ENCODE data around the gene KRT28.
"Not testable (repeated sequence)": the region's sequence is repeated elsewhere in the genome, so short reads cannot be mapped to it uniquely, and the experiment has no call there.

The KRT28 gene

GRCh38 chr17:40818733-40819527 is 19.2 kb upstream of the KRT28 start:
- DNase-seq = peak; percentile 70 to 96 (median 76)

DNA sequence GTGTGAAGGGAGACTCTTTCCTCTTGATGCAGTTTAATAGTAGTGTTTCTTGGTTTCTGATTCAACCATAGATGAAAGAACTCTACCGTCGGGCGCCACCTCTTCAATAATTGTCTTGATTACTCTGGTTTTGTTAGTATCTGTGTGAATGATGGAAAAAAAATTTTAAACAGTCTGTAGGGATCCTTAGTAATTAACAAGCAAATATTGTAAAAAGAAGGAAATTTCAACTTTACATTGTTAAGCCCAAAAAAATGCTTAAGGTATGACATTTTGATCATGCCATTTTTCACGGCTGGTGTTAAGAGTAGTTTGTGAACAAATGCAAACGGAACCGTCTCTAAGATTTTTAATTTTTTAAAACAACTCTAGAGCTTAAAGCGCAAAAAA is 18.6 kb upstream of the KRT28 start:
- no peak for DNase-seq

DNA sequence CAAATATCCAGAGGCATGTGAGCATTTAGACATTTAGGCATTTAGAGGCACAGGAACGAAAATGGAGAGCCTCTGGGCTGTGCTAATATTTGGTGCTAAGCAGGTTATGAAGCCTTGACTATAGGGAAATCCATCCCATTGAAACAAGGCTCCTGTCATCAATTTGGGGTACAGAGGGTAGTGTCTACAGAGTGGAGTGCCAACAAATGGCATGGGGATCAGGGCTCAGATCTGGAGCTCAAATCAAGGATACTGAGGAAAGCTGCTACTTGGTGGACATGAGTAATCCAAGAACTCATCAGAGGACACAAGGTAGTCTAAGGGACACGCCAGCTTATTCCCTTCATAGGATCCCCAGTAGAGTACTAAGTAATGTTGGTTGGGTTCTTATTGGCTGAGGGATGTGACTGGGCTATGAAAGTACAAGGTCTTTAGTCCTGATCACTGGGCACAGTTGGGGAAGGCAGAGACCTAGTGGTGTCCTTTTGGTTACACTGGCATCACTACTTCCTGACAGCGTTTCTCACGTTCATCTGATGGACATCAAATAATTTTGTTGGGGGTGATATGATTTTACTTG is 17.4 kb upstream of the KRT28 start:
- DNase-seq = no peak

- no peak for DNase-seq
These were observed 16.8 kb upstream of the KRT28 start for GRCh38 chr17:40816569-40816968.

DNA sequence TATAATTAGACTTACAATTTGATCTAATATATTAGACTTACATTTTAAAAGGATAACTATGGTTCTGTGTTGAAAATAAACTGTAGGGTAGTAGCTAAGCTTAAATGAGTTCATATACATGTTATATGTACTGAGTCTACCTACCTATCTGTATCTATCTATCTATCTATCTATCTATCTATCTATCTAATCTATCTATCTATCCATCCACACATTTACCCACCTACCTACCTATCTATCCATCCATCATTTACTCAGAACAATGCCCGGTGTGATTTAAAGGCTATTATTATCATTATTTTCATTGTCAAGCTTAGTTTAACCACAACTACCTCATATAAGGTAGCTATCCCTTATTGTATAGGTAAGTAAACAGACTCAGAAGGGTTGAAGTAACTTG is 15.6 kb upstream of the KRT28 start:
- DNase-seq = no peak

- not testable (repeated sequence) for DNase-seq
These were observed 14.9 kb upstream of the KRT28 start for GRCh38 chr17:40814657-40815056.

- DNase-seq = no peak
These were observed 14.0 kb upstream of the KRT28 start for GRCh38 chr17:40813804-40814203.

DNA sequence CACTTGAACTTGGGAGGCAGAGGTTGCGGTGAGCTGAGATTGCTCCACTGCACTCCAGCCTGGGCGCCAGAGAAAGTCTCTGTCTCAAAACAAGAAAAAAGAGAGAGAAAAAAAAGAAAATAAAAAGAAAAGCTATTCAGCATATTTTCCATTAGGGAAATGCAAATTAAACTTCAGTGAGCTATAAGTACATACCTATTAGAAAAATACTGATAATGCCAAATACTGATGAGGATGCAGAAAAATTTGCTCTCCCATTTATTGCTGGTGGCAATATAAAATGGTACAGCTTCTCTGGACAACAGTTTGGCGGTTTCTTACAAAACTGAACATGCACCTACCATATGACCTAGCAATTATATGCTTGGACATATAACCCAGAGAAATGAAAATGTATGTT is 12.9 kb upstream of the KRT28 start:
- no peak for DNase-seq

DNA sequence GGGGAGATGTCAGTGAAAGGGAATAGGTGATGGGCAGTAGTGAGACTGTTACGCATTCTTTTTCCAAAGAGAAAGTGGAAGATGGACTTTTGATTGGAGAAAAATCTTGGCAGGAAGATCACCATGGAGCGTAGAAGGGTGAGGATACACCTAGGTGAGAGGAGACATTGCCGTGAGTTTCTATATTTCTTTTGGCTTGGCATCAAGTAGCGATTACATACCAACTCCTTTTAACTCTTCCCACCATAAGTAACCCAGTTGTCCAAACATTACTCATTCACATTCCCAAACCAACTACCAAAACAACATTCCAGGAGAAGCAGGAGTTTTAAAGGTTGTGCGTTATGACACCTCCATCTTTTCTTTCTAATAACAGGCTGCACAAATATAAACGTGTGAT is 10.7 kb upstream of the KRT28 start:
- no peak for DNase-seq

- DNase-seq = no peak
These were observed 10.1 kb upstream of the KRT28 start for GRCh38 chr17:40809721-40810421.

DNA sequence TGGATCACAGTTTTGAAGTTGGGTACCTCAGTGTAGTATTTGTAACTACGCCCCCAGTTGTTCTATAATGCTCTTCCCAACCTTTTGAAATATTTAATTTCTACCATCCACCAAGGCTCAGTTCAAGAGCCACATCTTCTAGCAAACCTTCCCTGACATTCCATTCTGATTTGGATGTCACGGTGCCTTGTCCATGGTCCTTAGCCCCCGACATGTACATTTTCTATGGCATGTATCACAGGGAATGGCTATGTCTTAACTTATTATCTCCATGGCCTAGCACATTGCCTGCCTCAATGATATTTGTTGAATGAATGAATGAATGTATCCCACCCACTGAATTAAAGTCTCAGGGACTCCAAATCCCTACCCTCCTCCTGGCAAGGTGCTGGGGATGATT is 6.4 kb upstream of the KRT28 start:
- no peak for DNase-seq

GRCh38 chr17:40803617-40804082 is 3.9 kb upstream of the KRT28 start:
- DNase-seq = peak; percentile 33 to 70 (median 60)

DNA sequence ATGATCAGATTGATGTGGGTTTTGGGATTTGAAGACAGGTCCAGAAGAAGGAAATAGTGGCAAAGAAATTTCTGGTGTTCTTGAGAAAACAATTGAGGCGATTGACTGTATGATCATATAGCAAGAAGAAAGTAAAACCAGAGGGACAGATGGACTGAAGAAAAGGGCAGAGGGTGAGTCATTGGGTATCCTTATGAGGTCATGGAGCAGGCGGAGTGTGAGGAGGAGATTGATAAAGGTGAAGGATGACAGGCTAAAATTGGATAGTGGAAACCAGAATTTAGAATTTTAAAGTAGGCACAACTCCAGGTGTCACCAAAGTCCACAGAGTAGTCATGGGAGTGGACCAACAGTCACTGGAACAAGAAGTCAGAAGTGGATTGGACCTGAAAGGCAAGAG is 1.4 kb upstream of the KRT28 start:
- DNase-seq = no peak

DNA sequence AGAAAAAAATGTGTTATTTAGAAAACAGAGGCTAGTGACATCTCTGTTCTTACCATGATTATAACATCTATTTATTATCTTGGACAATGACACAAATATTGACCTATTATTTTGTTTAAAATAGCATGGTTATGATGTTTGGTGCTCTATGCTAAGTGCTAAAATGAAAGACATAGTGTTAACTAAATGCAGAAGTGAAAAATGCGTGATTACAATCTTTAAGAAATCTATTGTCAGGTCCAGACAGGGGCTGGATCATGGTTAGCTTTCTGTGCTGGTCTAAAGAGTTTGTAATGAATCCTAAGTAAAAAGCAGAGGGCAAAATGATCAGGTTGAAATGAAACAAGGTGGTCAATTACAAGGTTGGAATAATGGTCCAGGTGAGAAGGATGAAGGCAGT is 622 bp upstream of the KRT28 start:
- no peak for DNase-seq

DNA sequence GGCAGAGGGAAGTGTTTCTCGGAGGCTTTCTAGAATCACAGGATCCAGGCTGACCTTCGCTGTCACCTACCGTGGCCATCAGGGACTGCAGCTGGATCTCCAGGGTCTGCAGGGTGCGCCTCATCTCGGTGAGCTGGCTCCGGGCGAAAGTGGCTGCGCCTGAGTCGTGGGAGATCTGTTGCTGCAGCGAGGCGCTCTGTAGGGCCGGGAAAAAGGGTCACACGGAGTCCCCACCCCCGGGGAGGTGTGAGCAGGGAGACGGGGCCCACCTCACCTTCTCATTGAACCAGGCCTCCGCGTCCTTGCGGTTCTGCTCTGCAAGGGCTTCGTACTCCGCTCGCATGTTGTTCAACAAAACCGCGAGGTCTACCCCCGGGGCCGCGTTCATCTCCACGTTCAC is 2.9 kb downstream of the KRT28 start:
- no peak for DNase-seq

- no peak for DNase-seq
These were observed 4.6 kb downstream of the KRT28 start for GRCh38 chr17:40795019-40795667.

- no peak for DNase-seq
These were observed 5.3 kb downstream of the KRT28 start for GRCh38 chr17:40794466-40794865.

- no peak for DNase-seq
These were observed 5.9 kb downstream of the KRT28 start for GRCh38 chr17:40793832-40794231.

- peak in 1 of 5 experiments; percentile 5 for DNase-seq
These were observed 7.8 kb downstream of the KRT28 start for GRCh38 chr17:40791787-40792436.

DNA sequence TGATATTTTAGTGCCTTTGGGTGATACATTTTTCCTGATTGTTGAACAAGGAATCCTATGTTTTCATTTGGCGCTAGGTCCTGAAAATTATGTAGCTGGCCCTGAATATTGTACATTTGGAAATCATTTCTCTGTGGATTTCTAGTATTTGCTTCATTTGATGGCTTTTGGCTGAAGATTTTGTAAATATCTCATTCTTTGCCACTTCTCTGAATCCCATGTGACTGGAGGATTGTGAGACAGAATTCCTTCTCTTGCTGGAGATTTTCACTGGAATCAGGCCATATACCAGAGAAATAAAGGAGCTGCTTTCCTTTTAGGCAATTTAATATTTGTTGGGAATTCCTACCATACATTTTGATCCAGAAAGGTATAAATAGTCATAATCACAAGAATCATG is 8.6 kb downstream of the KRT28 start:
- no peak for DNase-seq

DNA sequence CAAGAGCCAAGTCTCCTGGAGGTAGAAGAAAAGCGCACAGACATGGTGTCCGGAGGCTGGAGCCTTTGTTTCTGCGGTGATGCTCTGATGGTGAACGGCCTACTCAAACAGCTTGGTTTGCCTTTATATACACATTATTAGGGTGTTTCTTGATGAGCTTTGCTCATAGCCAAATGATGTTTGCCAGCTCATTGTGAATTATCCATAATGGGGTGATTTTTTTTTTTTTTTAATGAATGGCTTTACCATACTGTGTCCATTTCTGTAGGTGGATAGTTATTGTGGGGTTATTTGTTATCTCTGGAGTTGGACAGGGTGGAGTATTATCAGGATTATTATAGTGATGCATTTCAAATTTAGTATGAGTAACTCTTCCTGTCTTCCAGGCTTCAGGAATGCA is 17.3 kb downstream of the KRT28 start, which contains the start of gene KRT27:
KRT27 (minus strand) TSS at position 101 of the 400 bp plus-strand sequence; CDS start at position 44, 57 bp downstream.
- DNase-seq = no peak

DNA sequence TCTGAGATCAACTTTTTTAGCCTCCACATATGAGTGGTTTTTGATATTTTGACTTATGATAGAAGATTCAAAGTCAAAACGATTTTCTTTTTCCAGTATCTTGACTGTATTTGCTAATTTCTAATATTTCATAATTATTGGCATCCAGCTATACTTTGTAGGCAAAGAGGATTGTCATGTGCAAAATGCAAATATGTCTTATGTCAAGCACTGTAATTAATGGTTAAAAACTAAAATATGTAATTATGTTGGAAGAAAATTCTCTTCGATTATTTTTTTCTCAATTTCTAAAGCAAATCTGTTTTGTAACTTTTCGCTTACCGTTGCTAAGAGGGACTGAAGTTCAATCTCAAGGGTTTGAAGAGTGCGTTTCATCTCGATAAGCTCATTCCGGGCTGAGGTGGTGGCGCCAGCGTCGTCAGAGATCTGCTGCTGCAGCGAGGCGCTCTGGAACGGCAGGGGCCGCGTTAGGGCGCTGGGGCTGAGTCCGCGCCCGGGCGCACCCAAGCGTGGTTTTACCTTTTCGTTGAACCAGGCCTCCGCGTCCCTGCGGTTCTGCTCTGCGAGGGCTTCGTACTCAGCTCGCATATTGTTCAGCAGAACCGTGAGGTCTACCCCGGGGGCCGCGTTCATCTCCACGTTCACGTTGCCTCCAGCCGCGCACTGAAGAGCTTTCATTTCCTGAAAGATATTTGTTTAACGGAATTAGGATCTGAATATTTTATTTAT is 20.4 kb downstream of the KRT28 start:
- DNase-seq = peak in 1 of 5 experiments; percentile 41

All from T-helper 2 cell (primary cell).